ENCODE measurements around the gene MAML2. TPM values are rescaled to one million over a fixed set of nuclear protein-coding genes. Genes with fewer than 3 reads are reported as not detected.

MAML2 gene
- total and polyA plus RNA-seq, 2 of the 8 experiments (the other 6 are each of a cell fraction or from before 2014, with no cell fraction given), result 3.8 to 6.6 TPM

DNA sequence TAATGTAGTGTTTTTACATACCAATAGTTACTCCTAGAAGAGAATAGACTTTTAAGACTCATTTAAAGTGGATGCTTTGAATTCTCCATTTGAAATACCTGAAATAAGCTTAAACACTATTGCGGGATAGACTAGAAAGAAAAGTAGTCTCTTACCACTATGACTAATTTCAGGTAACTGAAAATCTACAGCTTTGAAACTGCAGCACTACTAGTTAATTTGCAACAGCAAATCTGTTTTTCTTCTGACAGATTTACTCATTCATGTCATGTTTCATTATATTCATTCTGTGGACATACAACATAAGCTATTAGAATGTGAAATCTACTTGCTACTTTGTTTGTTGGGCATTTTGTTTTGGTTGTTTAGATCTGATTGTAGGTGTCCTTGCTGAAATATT, 153.6 kb downstream of the MAML2 start (continued):
- TF ChIP-seq, protein P1, sequence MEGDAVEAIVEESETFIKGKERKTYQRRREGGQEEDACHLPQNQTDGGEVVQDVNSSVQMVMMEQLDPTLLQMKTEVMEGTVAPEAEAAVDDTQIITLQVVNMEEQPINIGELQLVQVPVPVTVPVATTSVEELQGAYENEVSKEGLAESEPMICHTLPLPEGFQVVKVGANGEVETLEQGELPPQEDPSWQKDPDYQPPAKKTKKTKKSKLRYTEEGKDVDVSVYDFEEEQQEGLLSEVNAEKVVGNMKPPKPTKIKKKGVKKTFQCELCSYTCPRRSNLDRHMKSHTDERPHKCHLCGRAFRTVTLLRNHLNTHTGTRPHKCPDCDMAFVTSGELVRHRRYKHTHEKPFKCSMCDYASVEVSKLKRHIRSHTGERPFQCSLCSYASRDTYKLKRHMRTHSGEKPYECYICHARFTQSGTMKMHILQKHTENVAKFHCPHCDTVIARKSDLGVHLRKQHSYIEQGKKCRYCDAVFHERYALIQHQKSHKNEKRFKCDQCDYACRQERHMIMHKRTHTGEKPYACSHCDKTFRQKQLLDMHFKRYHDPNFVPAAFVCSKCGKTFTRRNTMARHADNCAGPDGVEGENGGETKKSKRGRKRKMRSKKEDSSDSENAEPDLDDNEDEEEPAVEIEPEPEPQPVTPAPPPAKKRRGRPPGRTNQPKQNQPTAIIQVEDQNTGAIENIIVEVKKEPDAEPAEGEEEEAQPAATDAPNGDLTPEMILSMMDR (IDR thresholded peaks at IDR 0.05; ENCODE audit: control extremely low read depth in 1 of 3, insufficient read depth in 1 of 3, low read depth in 1 of 3, low read length in 3 of 3), result no peak
- no peak for TF ChIP-seq NRF1 (IDR thresholded peaks at IDR 0.05; ENCODE audit: low read depth, low read length)
